HG03575 (cell line): ENCODE data around the gene ZNF248.

Source experiments
- ATAC-seq: cut with Tn5 transposase; IDR thresholded peaks from one replicate; pipeline ENCODE4 v1.9.1; 2021; ENCODE audit not compliant: unreplicated experiment, insufficient number of reproducible peaks, low FRiP score; ENCODE audit errors: extremely low read depth

Gene ZNF248

GRCh38 chr10:37831495-37832333 is 25.7 kb downstream of the ZNF248 start:
- no peak for ATAC-seq

GRCh38 chr10:37826806-37827205 is 30.6 kb downstream of the ZNF248 start:
- no peak for ATAC-seq

DNA sequence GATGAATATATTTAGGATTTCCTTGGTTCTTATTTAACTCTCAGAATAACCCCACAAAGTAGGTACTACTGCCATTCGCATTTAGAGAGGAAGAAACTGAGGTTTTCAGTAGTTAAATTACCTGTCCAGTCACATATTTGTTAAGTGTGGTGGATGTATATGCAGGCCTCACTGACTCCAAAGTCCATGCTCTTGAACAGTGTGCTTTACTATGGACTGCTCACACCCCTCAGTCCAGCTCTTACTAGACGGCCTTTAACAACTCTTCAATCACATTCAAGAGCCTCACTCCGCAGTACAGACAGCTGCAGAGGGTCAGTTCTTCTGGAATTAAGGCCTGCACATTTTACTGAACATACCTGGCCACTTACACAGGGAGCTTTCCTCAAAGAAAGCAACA is 36.2 kb downstream of the ZNF248 start:
- ATAC-seq, result no peak

GRCh38 chr10:37819797-37820196 is 37.6 kb downstream of the ZNF248 start:
- ATAC-seq, result no peak

DNA sequence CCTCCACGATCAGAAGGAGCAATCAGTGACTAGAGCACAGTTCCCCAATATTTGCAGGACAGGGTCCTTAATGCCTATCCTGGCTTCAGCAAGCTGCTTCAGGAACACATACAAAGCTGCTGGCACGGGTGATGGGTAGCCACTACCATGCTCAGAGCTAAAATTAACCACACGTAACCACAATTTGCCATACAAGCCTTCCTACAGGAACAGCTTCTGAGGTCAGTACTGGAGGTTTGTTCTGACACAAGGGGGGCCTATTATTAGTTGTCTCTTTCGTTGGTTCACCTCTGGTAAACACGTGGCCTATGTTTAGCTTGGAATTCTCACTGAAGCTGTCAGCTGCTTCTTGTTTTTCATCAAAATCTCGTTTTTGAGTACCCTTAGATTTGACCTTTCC is 41.1 kb downstream of the ZNF248 start:
- ATAC-seq, result no peak

GRCh38 chr10:37813763-37814162 is 43.6 kb downstream of the ZNF248 start:
- no peak for ATAC-seq

- ATAC-seq, result no peak
These were observed 45.1 kb downstream of the ZNF248 start for GRCh38 chr10:37812290-37812689.

DNA sequence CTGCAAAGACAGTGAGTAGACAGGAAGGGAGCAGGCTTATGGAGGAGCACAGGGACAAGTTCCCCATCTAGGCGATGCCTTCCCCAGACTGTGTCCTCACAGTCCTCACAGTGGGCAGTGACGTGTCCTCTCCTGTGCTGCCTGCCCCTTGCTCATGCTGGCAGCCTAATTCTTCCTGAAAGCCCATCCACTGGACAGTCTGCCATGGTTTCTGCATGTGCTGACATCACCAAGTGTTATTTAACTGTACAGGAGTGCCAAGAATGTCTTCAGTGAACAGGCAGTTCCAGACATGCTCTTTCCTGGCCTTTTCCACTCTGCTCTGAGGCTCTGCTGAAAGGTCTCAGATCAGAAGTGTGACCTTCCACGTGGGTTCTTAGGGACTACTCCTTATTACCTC is 54.1 kb downstream of the ZNF248 start:
- ATAC-seq, result no peak

DNA sequence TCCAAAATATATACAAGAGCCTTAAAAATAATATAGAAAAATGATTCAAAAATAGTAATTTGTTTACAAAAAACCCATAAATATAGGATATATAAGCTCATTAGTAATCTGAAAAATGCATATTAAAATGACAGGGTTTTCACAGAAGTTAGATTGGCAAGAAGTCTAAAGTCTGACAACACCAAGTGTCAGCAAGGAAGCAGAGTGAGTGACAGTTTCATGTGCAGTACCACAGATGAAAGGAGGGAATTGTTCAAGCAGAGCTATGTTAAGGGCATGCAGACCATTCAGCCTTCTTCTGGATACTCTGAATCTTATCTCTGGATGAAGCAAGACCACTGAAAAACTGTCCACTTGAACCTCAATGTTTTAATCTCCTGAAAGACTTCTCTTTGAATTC is 55.9 kb downstream of the ZNF248 start:
- no peak for ATAC-seq

- ATAC-seq, result no peak
These were observed 63.0 kb downstream of the ZNF248 start for GRCh38 chr10:37794305-37794976.

DNA sequence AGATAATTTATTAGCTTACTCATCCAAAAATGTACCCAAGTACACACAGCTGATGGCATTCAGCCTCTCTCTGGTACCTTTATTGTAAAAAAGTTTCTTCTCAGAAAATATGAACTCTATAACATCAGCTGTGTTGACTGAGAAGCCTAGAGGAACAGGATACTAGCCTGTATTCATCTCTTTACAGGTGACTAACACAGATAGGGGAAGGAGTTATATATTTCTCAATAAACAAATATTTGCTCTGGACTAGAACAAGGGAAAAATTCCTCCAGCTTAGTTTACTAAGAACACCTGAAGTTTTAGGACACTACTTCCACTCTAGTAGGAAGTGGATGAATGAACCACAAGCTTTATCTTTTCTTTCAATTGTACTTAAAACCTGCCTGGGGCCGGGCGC is 67.8 kb downstream of the ZNF248 start:
- ATAC-seq, result no peak

DNA sequence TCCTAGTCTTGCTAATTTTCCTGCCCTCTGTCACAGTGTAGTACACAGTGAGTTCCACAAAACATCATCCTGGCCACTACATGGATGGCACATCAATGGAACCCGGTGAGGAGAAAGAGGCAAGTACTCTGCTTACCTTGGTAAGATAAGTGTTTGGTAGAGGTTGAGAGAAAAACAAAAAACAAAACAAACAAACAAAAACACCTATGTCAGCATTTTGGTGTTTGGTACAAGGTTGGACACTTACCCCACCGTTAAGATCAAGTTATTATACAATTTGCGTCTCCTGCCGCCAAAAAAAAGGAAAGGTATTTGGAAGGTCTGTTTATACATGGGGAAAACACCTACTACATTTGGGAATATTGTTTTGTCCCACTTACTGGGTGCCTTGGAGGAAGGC is 72.7 kb downstream of the ZNF248 start:
- no peak for ATAC-seq

- no peak for ATAC-seq
These were observed 76.9 kb downstream of the ZNF248 start for GRCh38 chr10:37780536-37780935.

GRCh38 chr10:37777056-37777455 is 80.4 kb downstream of the ZNF248 start:
- no peak for ATAC-seq

- no peak for ATAC-seq
These were observed 81.8 kb downstream of the ZNF248 start for GRCh38 chr10:37775612-37776011.

- no peak for ATAC-seq
These were observed 83.1 kb downstream of the ZNF248 start for GRCh38 chr10:37774351-37774750.

DNA sequence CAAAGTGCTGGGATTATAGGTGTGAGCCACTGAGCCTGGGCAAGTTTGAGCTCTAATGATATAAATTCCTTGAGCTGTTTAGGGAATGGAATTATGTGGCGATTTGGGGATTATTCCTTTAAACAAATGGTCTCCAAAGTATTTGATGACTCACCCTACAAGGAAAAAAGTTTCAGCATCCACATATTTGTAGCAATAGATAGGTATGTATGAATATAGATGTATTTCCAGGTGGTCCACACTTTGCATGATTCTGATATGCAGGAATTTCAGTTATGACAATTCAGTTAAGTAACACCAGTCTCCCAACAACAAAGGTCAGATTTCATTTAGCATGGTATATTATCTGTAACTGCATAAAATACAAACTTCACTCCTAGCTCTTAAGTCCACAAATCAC is 92.2 kb downstream of the ZNF248 start:
- no peak for ATAC-seq

DNA sequence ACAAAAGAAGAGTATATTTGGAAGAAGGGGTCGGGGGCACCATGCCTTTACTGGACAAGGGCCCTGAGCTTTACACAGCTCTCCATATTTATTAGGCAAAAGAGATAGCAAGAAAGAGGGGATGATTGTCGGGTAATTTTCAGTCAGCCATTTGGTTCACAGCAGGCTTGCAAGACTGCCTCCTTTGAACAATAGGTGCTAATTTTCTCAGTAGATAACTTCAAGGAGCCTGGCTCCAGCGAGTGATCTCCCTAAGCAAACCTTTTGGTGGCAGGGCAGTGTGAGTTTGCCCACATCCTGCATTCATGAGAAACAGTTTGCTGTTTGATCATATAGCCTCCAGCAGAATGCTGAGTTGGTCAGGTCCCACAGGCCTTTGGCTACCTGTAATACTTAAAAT is 94.3 kb downstream of the ZNF248 start:
- no peak for ATAC-seq

- ATAC-seq, result no peak
These were observed 95.1 kb downstream of the ZNF248 start for GRCh38 chr10:37762287-37762686.

DNA sequence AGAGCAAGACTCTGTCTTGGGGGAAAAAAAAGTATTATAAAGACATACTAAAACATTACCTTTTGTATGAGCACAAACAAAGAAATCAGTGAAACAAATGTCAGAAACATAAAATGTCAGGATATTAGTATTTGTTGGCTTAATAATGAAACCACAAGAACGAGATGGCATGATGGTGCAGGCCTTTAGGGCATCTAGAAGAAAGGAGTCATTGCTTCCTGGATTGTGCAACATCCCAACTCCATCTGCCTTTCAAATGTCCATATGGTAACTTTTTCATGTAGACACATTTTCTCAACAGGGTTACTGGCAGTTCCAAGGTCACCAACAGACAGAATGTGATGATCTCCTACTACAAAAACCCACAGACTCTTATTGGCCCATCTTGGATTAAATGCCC is 96.6 kb downstream of the ZNF248 start:
- no peak for ATAC-seq

- no peak for ATAC-seq
These were observed 99.3 kb downstream of the ZNF248 start for GRCh38 chr10:37758074-37758473.
